SH-SY5Y (cell line): ENCODE data around the gene CIDEA.

Experiments used
- GATA2 ChIP-seq: IDR thresholded peaks from 2 replicates; pipeline ENCODE4 v1.6.1; 2011; ENCODE audit warnings: mild to moderate bottlenecking, low read depth, low read length
- GATA3 ChIP-seq: IDR thresholded peaks from 2 replicates; pipeline ENCODE4 v1.6.1; 2011; ENCODE audit warnings: low read depth, mild to moderate bottlenecking, low read length, moderate library complexity

- TF ChIP-seq GATA2: no peak
- TF ChIP-seq GATA3: no peak
These were observed 8.4 kb upstream of the CIDEA start for GRCh38 chr18:12245793-12246135.
